ENCODE results near the gene AGMAT.

AGMAT gene

DNA sequence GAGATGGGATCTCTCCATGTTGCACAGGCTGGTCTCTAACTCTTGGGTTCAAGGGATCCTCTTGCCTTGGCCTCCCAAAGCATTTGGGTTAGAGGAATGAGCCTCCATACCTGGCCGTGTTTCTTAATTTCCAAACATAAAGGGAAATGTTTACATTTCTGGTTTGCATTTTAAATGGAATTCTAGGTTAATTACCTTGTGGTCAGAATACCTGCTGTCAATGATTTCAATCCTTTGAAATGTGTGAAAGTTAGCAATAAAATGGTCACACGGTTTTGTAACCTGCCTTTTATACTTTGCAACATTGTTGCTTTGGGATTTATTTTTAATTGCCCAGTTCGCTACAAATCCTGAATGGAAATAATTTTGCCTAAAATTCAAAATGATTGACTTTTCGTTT is 26.3 kb downstream of the AGMAT start:
- no peak for DNase-seq

- DNase-seq, result no peak
Observed at GRCh38 chr1:15557594-15557993, 27.3 kb downstream of the AGMAT start.

DNA sequence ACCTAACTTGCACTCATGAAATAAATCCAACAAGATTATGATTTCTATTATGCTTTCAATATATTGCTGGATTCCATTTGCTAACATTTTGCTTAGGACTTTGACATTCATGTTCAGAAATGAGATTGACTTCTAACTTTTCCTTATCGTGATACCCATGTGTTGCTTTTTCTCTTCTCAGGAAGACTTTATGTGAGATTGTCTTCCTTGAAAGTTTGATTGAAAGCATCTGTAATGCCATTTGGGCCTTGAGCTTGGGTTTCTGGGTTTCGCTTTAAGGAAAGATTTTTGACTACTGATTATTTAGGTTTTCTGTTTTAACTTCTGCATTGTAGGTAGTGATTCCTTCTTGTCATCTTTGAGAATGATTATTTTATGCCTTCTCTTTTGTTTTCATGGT is 27.8 kb downstream of the AGMAT start:
- DNase-seq, result no peak

- no peak for DNase-seq
Observed at GRCh38 chr1:15550573-15550972, 34.3 kb downstream of the AGMAT start.

DNA sequence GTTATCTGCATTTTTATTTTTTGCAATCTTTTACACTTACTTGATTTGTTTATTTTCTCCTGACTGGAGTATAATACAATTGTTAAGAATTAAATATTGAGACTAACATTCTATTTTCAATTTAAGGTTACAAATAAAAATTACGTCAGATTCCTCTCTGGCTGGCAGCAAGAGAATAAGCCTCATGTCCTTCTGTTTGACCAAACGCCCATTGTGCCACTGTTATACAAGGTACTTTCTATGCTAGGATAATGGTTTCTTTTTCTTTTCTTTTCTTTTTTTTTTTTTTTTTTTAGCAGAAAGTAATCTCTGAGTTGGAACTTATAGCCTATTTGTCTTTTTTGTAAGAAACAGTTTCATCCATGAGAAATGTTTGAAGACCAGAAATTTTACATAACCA is 38.2 kb downstream of the AGMAT start:
- no peak for DNase-seq

DNA sequence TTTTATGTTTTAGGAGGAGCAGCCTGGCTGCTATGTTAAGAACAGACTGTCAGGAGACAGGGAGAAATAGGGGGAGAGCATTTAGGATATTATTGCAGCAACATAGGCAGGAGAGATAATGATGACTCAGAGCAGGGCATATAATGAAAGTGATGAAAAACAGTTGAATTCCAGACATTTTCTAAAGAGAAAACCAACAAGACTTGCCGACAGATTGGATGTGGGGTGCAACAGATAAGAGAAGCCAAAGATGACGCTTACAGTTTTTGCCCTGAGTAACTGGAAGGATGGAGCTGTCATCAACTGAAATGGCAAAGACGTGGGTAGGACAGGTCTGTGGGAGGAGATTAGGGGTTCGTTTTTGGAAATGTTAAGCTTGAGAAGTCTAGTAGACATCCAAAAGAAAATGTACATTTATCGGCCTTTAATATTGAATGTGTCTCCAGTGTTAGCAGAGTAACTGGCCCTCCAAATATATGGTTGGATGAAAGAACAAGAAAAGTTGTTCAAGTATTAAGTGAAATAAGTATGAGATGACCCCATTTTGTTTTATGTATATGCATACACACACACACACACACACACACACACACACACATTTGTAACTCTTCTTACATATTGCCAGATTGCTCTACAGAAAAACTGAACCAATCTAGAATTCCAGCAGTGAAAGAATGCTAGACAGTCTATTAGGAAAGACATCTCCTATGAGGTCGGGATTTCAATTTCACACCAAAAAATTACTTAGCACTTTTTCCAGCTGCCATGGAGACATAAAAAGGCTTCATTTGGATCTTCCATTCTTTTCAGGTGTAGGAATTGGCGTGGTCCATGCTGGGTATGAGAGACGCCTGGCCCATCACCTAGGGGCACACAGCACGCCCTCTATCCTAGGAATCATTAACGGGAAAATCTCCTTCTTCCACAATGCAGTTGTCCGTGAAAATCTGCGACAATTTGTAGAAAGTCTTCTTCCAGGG is 41.0 kb downstream of the AGMAT start:
- no peak for DNase-seq

DNA sequence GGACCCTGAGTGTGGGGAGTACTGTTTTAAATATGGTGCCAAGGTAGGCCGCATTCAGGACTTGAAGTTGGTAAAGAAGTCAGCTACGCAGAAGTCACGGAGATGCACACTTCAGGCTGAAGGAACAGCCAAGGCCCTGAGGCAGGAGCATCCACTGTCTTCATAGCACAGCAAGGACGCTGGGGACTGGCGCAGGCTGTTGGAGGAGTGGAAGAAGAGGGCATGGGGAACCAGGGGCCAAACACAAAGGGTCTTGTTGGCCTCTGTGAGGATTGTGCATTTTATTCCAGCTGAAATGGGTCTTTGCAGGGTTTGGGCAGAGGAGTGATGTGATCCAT is 41.6 kb downstream of the AGMAT start:
- DNase-seq, result no peak

- DNase-seq, result no peak
Observed at GRCh38 chr1:15542388-15543250, 42.2 kb downstream of the AGMAT start.

DNA sequence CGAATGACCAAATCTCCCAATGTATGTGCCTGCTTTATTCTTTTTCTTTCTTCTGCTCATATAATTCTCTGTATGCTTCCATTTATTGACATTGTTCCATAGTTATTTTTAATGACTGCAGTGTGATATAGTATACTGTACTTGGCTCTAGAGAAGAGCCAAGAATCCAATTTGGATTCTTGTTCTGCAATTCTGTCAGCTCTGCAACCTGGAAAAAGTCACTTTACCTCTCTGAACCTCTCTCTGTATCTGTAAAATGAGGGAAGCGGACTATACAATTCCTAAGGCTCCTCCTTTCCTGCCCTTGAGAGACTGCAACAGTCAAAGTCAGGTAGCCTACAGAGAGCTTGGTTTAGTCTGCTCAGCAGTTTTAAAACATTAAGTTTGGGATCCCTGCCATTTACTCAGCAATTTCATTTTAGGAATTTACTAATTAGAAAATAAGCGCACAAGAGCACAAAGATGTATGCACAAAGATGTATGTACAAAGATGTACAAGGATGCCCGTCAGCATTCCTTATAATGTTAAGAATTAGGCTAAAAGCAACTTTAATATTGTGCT is 43.5 kb downstream of the AGMAT start:
- no peak for DNase-seq

DNA sequence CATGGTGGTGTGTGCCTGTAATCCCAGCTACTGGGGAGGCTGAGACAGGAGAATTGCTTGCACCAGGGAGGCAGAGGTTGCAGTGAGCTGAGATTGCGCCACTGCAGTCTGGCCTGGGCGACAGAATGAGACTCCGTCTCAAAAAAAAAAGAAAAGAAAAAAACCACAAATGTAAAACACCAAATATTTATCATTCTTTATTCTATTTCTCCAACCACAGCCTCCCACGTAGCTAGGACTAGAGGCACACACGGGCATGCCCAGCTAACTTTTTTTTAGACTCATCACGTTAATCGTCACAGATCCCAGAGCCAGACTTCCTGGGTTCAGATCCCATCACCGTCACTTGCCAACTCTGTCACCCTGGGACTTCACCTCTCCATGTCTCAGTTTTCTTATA is 44.7 kb downstream of the AGMAT start:
- DNase-seq, result no peak

DNA sequence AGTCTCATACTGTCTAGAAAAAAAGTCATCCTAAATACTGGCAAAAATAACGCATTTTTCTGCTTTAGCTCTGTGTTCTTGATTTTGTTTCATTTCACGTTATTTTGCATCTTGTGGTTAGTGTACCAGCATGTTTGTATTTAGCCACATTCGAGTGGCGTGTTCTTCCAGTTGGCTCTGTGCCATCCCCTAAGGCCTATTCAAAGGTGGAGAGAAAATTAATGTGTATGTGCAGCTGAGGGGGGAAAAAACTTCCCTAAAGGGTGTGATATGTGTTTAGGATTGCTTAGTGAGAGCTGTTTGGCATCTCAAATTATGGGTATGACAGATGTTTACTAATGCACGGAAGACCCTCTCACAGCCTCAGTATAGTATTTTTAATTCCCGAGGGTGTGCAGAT is 46.1 kb downstream of the AGMAT start:
- DNase-seq, result no peak

DNA sequence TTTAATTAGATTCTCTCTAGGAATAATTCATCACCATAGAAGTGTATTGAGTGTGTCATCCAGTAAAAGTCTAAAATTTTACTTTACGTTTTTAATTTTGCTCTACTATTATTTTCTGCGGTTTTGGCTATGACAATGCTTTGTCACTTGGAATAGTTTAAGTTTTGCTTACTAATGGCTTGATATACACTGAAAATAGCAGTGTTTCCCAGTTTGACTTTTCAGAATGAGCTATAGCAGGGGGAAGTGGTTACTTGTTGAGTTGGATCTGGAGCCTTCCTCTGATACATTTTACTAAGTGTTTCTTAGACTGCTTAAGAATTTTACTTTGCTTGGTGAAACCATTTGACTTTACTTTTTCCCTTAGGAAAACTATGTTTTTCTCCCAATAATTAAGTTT is 53.2 kb downstream of the AGMAT start:
- no peak for DNase-seq

DNA sequence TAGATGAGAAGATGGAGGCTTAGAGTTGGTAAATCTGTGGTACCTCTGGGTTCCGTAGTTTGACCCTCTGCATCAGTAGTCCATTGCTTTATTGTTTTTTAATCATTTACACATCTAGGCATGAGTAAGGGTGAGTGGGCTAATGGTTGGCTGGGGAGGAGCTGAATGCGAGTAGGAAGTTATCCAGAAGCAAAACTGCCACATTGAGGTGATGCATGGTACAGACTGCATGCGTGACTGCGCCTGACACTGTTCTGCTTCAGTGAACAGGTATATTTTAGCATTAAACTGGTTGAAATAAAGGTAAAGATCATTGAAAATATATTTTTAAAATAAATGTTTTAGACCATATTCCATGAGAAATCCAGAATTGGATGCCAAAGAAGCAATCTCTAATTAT is 53.8 kb downstream of the AGMAT start:
- no peak for DNase-seq

DNA sequence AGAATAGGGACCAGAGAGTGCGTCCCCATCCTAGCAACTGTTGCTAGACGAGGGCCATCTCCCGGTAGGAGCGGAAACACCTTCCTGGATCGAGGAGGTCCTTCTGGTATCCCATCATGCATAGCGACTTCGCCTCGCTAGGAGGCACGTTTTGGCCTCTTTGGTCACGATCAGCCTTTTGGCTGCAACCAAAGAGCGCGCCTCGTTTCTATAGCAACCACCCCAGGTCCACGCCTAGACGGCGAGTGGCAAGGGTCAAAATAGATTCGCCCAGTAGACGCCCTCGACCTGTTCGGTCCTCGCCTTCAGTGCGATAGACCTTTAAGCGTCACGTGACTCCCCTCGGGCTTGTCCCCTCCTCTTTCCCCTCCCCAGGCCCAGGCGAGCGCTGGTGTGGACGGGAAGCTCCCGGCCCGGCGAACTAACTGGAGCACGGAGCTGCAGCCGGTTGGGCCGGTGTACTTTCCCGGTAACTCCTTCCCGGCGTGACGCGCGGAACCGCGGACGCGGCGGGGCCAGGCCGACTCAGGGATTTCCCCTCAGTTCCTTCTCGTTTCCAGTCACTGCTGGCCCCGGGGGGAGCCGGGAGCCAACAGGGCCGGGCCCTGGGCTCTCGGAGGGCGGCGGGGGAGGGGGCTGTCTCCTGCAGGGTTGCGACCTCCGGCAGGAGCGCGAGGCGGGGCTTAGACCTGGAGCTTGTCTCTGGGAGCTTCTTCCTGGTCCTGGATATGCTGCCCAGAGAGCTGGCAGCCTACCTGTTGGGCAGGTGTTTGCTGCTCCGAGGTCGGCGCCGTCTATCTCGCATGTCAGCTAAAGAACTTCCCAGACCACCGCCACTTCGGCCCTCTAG is 58.1 kb downstream of the AGMAT start, which contains the start of gene DNAJC16:
Gene DNAJC16 (plus strand): TSS at position 359 of the 850 bp plus-strand sequence. CDS start 2,258 bp downstream, outside the sequence.
- DNase-seq, result peak; percentile 96

- no peak for DNase-seq
Observed at GRCh38 chr1:15526021-15526489, 58.8 kb downstream of the AGMAT start.

- no peak for DNase-seq
Observed at GRCh38 chr1:15525050-15526020, 59.5 kb downstream of the AGMAT start.

GRCh38 chr1:15524283-15525049 is 60.4 kb downstream of the AGMAT start:
- DNase-seq, result peak; percentile 99

DNA sequence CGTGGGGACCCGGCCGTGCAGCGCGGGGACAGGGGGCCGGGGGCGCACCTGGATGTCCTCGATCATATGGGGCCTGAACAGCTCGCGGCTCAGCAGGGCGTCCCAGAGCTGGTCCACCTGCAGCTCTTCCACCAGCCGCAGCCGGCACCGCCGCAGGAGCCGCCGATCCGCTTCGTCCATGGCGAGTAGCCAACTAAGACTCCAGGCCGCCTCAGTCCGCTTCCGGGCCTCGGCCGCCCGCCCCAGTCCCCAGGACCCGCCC is 60.9 kb downstream of the AGMAT start, which contains the start of gene CASP9:
Gene CASP9 (minus strand): TSS at position 195 of the 262 bp plus-strand sequence. CDS start 15 bp downstream, at position 180.
- no peak for DNase-seq

DNA sequence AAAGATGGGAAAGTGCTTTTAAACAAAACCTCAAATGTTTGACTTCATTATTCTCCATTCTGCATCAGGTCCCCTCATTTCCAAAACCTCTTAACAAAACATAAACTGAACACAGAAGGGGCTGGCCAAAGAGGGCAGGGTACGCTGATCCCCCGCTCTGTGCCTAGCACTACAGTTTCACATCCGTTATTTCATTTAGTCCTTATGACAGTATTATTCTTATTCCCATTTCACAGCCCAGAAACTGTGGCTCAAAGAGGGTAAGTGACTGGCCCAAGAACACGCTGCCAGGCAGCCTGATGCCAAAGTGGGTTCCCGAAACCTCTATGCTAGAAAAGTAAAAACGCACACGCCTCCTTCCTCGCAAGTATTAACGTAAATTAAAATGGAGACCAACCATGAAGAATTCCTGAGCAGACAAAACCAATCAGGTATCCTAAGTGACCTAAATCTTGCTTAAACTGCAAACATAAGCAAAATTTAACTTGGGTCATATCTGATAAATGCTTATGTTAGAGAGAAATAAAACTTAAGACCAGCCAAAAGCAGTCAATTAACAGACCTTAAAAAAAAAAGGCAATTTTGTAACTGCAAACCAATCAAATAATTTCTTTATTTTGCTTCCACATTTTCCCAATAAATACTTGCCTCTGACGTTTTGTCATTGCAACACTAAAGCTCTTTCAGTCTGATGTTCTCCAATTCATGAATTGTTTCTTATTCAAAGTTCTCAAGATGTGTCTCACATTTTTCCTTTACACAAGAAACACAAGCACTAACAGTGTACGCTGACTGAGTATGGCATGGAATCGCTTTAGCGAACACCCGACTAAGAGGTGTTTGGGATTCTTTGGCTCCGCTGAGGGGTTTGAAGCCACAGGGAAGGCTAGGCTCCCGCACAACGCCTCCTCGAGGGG is 61.5 kb downstream of the AGMAT start:
- DNase-seq, result no peak
